HG02678 (cell line): ENCODE results near the gene POU6F2.
A peak's percentile ranks its signal among the peaks of the same experiment; 100 is the strongest.
"Not testable (repeated sequence)": the region's sequence is repeated elsewhere in the genome, so short reads cannot be mapped to it uniquely, and the experiment has no call there.

Experiments
- ATAC-seq: cut with Tn5 transposase; IDR thresholded peaks from one replicate; pipeline ENCODE4 v1.9.1; 2021; ENCODE audit warnings: mild to moderate bottlenecking, moderate library complexity; ENCODE audit not compliant: unreplicated experiment

The POU6F2 gene

GRCh38 chr7:38977685-38978084 is at the start of gene POU6F2:
TSS of gene POU6F2 (plus strand) at chr7:38977909. CDS start at chr7:38977954, 45 bp downstream.
- ATAC-seq: no peak

- no peak for ATAC-seq
Observed at GRCh38 chr7:38928506-38928905, 49.2 kb upstream of the POU6F2 start.

GRCh38 chr7:38929460-38930171 is 48.1 kb upstream of the POU6F2 start:
- ATAC-seq: no peak

GRCh38 chr7:38932509-38933168 is 45.1 kb upstream of the POU6F2 start:
- ATAC-seq: peak; percentile 64

- ATAC-seq: no peak
Observed at GRCh38 chr7:38934051-38934450, 43.7 kb upstream of the POU6F2 start.

GRCh38 chr7:38934536-38934935 is 43.2 kb upstream of the POU6F2 start:
- no peak for ATAC-seq

GRCh38 chr7:38936641-38937040 is 41.1 kb upstream of the POU6F2 start:
- no peak for ATAC-seq

- ATAC-seq: no peak
Observed at GRCh38 chr7:38938001-38938485, 39.7 kb upstream of the POU6F2 start.

GRCh38 chr7:38938589-38938988 is 39.1 kb upstream of the POU6F2 start:
- no peak for ATAC-seq

GRCh38 chr7:38940774-38941173 is 36.9 kb upstream of the POU6F2 start:
- no peak for ATAC-seq

- ATAC-seq: no peak
Observed at GRCh38 chr7:38942431-38943051, 35.2 kb upstream of the POU6F2 start.

GRCh38 chr7:38947541-38947940 is 30.2 kb upstream of the POU6F2 start:
- not testable (repeated sequence) for ATAC-seq

- ATAC-seq: no peak
Observed at GRCh38 chr7:38950309-38950708, 27.4 kb upstream of the POU6F2 start.

- no peak for ATAC-seq
Observed at GRCh38 chr7:38951213-38951612, 26.5 kb upstream of the POU6F2 start.

GRCh38 chr7:38953227-38953626 is 24.5 kb upstream of the POU6F2 start:
- ATAC-seq: no peak

- no peak for ATAC-seq
Observed at GRCh38 chr7:38953971-38954370, 23.7 kb upstream of the POU6F2 start.

GRCh38 chr7:38955892-38956291 is 21.8 kb upstream of the POU6F2 start:
- no peak for ATAC-seq

- ATAC-seq: no peak
Observed at GRCh38 chr7:38962028-38962427, 15.7 kb upstream of the POU6F2 start.

GRCh38 chr7:38964921-38965320 is 12.8 kb upstream of the POU6F2 start:
- no peak for ATAC-seq

GRCh38 chr7:38973760-38974159 is 3.9 kb upstream of the POU6F2 start:
- ATAC-seq: no peak

- no peak for ATAC-seq
Observed at GRCh38 chr7:38975944-38976392, 1.7 kb upstream of the POU6F2 start.

- ATAC-seq: no peak
Observed at GRCh38 chr7:38978491-38978890, 782 bp downstream of the POU6F2 start.
